Left lung (tissue), 10 donors: ENCODE results near the gene HACD1. TPM values are rescaled to one million over a fixed set of nuclear protein-coding genes. Genes with fewer than 3 reads are reported as not detected.

ENCODE experiments used
- ATAC-seq: fragments of 200-7000 bp; cut with Tn5 transposase; one replicate; pipeline ENCODE4 v1.9.1; 2020; ENCODE audit warnings: moderate library complexity
- DNase-seq, 4 donors: peaks; one replicate each; pipeline ENCODE4 v3.0.0-alpha.2; 2013 to 2020
- H3K27ac ChIP-seq, 2 donors: fragments of 200-600 bp; sonication (generic) in 1 of 2; one replicate each; pipeline versions ENCODE4 v1.5.0 to v1.8.0; 2020 to 2021
- H3K27me3 ChIP-seq, 2 donors: fragments of 200-600 bp; sonication (generic) in 1 of 2; one replicate each; pipeline versions ENCODE4 v1.5.0 to v1.8.0; 2020 to 2021
- H3K36me3 ChIP-seq, 2 donors: fragments of 200-600 bp; sonication (generic) in 1 of 2; one replicate each; pipeline versions ENCODE4 v1.5.0 to v1.8.0; 2020 to 2021
- H3K4me1 ChIP-seq, 2 donors: fragments of 200-600 bp; one replicate each; pipeline ENCODE4 v1.8.0; 2021
- H3K4me3 ChIP-seq, 2 donors: fragments of 200-600 bp; sonication (generic) in 1 of 2; one replicate each; pipeline versions ENCODE4 v1.5.0 to v1.8.0; 2020 to 2021; ENCODE audit warnings: mild to moderate bottlenecking in 1 of 2
- H3K9me3 ChIP-seq, 2 donors: fragments of 200-600 bp; sonication (generic) in 1 of 2; one replicate each; pipeline versions ENCODE4 v1.5.0 to v1.8.0; 2020 to 2021
- intact Hi-C, 2 donors: fragments of 100-400 bp; cut with DNase I; formaldehyde crosslinking; loops; one replicate each; pipeline versions ENCODE4 v1.11.2 to v1.14.2; 2022
- polyA plus RNA-seq, 6 donors: library from polyadenylated mRNA; unstranded; fragments of 120-200 nt; gene quantifications; one replicate each; pipeline ENCODE4 v1.2.1, GENCODE V29; 2013; ENCODE audit not compliant: insufficient read length in 6 of 6
- total RNA-seq, 2 donors: library from RNA; stranded (reverse); fragmentation: NEBNext Ultra II Directional; extraction: Animal tissue kit (Norgen Biotek cat#: 25700); gene quantifications; one replicate each; pipeline ENCODE4 v1.2.1, GENCODE V29; 2021
- TF ChIP-seq, protein P1 (sequence below), 2 donors: fragments of 200-600 bp; sonication (generic) in 1 of 2; IDR thresholded peaks; one replicate each; pipeline versions ENCODE4 v1.5.0 to v1.8.0; 2021; ENCODE audit warnings: antibody characterized with exemption in 2 of 2
- donor health status: DM: no; HTN: yes; CAD: no.
- donor health status: DM: no; HTN: no; CAD: no.

HACD1 gene
- total and polyA plus RNA-seq, 8 donors = 21.8 to 47.0 (median 25.1) TPM

DNA sequence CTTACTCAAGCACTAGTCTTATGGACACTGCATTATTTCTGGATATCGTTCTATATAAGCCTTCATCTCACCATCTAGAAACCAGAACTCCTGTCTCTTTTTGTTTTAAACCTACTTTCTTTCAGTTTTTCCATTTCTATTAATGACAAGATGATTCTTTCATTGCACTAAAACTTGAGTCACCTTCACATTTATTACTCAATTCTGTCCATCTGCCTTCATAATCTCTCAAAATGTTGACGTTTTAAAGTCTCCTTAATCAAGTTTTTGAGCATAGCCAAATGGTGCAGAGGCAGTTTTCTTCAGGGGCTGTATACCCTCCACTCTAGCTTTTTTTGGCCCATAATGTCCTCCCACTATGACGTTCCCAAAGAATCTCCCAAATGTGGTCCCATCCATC is 44.3 kb upstream of the HACD1 start:
- no peaks in the 10 kb centered on the region for H3K9me3 ChIP-seq
- no peak overlapping the region for H3K27ac ChIP-seq
- no peak overlapping the region for H3K4me3 ChIP-seq
- intact Hi-C loops = no loop called here
- H3K36me3 ChIP-seq = peaks cover 0 to 10% of the 10 kb centered on the region in 2 donors
- ATAC-seq (no peak), DNase-seq (no peak)
- no peaks in the 10 kb centered on the region for H3K27me3 ChIP-seq
- peaks cover 0 to 35% of the 10 kb centered on the region in 2 donors for H3K4me1 ChIP-seq
- TF ChIP-seq, protein P1, sequence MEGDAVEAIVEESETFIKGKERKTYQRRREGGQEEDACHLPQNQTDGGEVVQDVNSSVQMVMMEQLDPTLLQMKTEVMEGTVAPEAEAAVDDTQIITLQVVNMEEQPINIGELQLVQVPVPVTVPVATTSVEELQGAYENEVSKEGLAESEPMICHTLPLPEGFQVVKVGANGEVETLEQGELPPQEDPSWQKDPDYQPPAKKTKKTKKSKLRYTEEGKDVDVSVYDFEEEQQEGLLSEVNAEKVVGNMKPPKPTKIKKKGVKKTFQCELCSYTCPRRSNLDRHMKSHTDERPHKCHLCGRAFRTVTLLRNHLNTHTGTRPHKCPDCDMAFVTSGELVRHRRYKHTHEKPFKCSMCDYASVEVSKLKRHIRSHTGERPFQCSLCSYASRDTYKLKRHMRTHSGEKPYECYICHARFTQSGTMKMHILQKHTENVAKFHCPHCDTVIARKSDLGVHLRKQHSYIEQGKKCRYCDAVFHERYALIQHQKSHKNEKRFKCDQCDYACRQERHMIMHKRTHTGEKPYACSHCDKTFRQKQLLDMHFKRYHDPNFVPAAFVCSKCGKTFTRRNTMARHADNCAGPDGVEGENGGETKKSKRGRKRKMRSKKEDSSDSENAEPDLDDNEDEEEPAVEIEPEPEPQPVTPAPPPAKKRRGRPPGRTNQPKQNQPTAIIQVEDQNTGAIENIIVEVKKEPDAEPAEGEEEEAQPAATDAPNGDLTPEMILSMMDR (IDR thresholded peaks at IDR 0.05) = no peak

DNA sequence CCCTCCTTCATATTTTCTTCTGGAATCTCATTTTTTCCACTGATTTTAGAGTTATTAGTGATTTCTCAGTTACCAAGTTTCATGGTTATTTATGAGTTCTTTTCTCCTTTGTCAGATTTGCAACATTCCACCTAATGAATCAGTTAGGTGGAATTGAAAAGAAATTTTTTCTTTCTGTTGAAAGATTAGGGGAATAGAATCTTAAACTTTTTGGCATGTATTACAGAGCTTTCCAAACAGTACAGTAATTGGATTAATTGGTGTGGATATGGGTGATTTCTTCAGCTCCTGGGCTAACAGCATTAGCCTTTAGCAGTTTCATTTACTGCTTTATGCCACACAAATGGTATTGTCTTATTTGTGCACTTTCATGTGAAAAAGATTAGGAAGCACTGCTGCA is 43.7 kb upstream of the HACD1 start:
- DNase-seq = no peak
- intact Hi-C loops = no loop called here
- H3K27me3 ChIP-seq = no peaks in the 10 kb centered on the region
- H3K9me3 ChIP-seq = no peaks in the 10 kb centered on the region
- H3K4me3 ChIP-seq = no peak overlapping the region
- H3K4me1 ChIP-seq = peaks cover 0 to 31% of the 10 kb centered on the region in 2 donors
- H3K27ac ChIP-seq = no peak overlapping the region
- no peak for ATAC-seq
- peaks cover 0 to 10% of the 10 kb centered on the region in 2 donors for H3K36me3 ChIP-seq
- TF ChIP-seq, protein P1 (IDR thresholded peaks at IDR 0.05) = no peak

DNA sequence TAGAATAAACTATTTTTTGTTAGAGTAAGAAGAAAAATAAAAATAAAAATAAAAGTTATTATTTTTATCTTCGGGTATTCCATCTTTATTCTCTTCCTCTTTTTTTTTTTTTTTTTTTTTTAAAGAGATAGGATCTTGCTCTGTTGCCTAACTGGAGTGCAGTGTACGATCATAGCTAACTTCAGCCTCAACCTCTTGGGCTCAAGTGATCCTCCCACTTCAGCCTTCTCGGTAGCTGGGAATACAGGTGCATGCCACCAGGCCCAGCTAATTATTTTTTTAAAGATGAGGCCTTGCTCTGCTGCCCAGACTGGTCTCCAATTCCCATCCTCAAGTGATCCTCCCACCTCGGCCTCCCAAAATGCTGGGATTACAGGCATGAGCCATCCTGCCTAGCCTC is 42.2 kb upstream of the HACD1 start:
- H3K4me1 ChIP-seq = peaks cover 0 to 33% of the 10 kb centered on the region in 2 donors
- no peak overlapping the region for H3K27ac ChIP-seq
- H3K9me3 ChIP-seq = no peaks in the 10 kb centered on the region
- peaks cover 0 to 10% of the 10 kb centered on the region in 2 donors for H3K36me3 ChIP-seq
- H3K27me3 ChIP-seq = no peaks in the 10 kb centered on the region
- ATAC-seq (no peak), DNase-seq (no peak)
- intact Hi-C loops = no loop called here
- TF ChIP-seq, protein P1 (IDR thresholded peaks at IDR 0.05) = no peak
- no peak overlapping the region for H3K4me3 ChIP-seq

DNA sequence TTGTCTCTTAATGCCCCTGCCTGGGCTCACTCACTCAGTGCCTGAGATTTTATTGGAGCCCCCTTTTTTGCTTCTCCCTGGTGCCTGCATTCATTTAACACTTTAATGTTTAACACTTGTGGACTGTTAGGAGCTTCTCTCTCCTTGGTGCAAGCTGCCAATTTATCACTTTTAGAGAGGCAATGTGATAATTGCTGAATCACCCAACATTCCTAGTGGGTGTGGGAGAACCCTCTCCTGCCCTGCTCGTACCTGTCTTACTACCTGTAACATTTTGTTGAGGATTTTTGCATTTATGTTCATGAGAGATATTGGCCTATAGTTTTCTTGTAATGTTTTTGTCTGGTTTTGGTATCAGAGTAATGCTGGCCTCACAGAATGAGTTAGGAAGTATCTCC is 39.9 kb upstream of the HACD1 start:
- no peaks in the 10 kb centered on the region for H3K27me3 ChIP-seq
- ATAC-seq = peak; percentile 45
- no peak overlapping the region for H3K4me3 ChIP-seq
- TF ChIP-seq, protein P1 (IDR thresholded peaks at IDR 0.05) = no peak
- peaks cover 0 to 5% of the 10 kb centered on the region in 2 donors for H3K9me3 ChIP-seq
- DNase-seq = no peak
- H3K27ac ChIP-seq = peak overlapping the region in 1 of 2 donors; percentile 7
- H3K4me1 ChIP-seq = peaks cover 0 to 31% of the 10 kb centered on the region in 2 donors
- intact Hi-C loops = no loop called here
- peaks cover 0 to 10% of the 10 kb centered on the region in 2 donors for H3K36me3 ChIP-seq

DNA sequence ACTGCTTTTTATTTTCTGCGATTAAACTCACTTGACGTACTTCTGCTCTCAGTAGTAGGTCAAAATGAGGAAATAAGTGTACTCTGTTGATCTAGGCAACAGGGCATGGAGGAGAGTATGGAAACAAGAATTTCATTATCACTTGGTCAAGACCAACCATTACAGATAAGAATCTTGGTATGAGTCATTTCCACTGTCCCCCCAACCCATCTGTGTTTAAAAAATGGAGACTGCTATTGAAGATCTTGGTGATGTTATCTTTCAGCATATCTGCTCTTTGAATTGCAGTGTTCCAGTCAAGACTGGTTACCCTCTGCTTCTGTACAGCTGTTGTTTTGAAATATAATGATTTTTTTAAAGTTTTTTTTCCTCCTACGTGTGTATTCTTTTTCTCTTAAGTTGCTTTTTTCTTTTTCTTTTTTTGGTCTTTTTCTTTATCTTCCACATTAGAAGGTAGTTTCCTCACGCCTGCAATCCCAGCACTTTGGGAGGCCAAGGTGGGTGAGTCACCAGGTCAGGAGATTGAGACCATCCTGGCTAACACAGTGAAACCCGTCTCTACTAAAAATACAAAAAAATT is 38.5 kb upstream of the HACD1 start:
- no peak overlapping the region for H3K4me3 ChIP-seq
- peak; percentile 45 for ATAC-seq
- intact Hi-C loops = no loop called here

More for the DNA sequence above, 38.5 kb upstream of the HACD1 start:
- Histone ChIP-seq H3K4me1 (peaks cover 0 to 39% of the 10 kb centered on the region in 2 donors), H3K9me3 (peaks cover 0 to 5% of the 10 kb centered on the region in 2 donors), H3K27ac (no peak overlapping the region), H3K27me3 (no peaks in the 10 kb centered on the region), H3K36me3 (peaks cover 0 to 3% of the 10 kb centered on the region in 2 donors)
- TF ChIP-seq, protein P1 (IDR thresholded peaks at IDR 0.05) = no peak
- no peak for DNase-seq
